ENCODE results near the gene RCVRN.

The RCVRN gene

DNA sequence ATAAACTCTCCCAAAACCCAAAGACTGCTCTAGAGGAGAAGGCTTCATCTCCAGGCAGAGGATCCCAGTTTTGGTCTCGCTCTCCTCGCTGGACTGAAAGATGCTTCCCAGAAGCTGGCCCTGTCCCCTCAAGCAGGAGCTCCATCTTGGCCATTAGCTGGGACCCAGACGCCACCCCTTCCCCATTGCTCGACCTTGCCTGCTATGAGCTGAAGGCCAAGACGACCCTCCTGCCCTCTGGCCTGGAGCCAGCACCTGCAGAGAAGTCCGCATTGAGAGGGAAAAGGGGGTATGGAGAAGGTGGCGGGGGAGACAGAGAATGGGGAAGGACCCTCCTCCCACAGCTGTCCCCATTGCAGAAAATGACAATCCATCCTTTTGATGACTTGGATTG is 3.6 kb upstream of the RCVRN start:
- Histone ChIP-seq H2AFZ (ENCODE audit: low read depth, low read length, severe bottlenecking) (no peak overlapping the region), H3K27ac (ENCODE audit: low read depth, low read length) (no peak overlapping the region), H3K9me2 (replicated peaks; ENCODE audit: insufficient read depth, low read length) (no peaks in the 10 kb centered on the region), H3K79me2 (ENCODE audit: insufficient read depth, low read length) (no peaks in the 10 kb centered on the region), H3K4me3 (ENCODE audit: insufficient read depth, low read length, poor library complexity, severe bottlenecking) (no peak overlapping the region), H3F3A (ENCODE audit: insufficient read depth) (no peaks in the 10 kb centered on the region), H3K9ac (ENCODE audit: low read length) (no peak overlapping the region), H3K9me3 (ENCODE audit: insufficient read depth, low read length) (no peaks in the 10 kb centered on the region), H4K20me1 (ENCODE audit: low read depth, low read length) (no peaks in the 10 kb centered on the region), H3K27me3 (ENCODE audit: low read length) (no peaks in the 10 kb centered on the region), H3K36me3 (ENCODE audit: low read length) (no peaks in the 10 kb centered on the region), H3K4me2 (ENCODE audit: low read depth, low read length, poor library complexity, severe bottlenecking) (no peak overlapping the region)
- TF ChIP-seq EZH2phosphoT487 (conservative IDR thresholded peaks at IDR 0.05; ENCODE audit: low read length): no peak
- TF ChIP-seq, protein P1, sequence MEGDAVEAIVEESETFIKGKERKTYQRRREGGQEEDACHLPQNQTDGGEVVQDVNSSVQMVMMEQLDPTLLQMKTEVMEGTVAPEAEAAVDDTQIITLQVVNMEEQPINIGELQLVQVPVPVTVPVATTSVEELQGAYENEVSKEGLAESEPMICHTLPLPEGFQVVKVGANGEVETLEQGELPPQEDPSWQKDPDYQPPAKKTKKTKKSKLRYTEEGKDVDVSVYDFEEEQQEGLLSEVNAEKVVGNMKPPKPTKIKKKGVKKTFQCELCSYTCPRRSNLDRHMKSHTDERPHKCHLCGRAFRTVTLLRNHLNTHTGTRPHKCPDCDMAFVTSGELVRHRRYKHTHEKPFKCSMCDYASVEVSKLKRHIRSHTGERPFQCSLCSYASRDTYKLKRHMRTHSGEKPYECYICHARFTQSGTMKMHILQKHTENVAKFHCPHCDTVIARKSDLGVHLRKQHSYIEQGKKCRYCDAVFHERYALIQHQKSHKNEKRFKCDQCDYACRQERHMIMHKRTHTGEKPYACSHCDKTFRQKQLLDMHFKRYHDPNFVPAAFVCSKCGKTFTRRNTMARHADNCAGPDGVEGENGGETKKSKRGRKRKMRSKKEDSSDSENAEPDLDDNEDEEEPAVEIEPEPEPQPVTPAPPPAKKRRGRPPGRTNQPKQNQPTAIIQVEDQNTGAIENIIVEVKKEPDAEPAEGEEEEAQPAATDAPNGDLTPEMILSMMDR (IDR thresholded peaks at IDR 0.05; ENCODE audit: insufficient read depth, low read length, poor library complexity, severe bottlenecking): no peak

DNA sequence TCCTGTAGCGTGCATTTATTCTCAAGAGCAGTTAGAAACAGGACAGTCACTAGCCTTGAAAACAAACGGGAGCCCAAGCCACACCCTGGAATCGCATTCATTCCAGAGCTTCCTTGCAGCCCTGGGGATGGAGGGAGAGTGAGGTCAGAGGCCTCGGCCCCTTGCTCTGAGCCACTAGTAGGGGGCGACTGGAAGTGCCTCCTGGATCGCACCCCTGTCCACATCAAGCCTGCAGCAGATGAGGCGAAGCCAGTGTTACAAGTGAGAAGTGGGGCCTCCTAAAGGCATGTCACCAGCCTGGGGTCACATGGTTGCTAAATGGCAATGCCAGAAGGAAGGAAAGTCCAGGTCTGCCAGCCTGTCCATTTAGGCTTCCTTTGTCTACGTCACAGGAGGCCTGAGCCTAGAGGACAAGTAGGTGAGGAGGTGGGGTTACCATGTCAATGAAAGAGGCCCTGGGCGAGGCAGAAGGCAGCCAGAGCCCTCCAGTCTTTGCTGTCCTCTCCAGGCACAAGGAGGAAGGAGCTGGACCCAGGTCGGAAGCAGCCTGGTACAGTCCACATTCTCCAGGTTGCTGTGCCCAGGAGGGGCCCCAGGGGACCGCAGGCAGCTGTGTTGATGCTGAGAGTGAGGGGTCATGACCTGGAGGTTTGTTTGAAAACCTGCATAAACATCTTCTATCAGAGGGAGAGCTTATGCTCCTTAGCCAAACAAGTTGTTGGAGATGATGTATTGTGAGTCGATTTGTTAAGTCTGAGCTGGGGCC is 3.0 kb upstream of the RCVRN start:
- no peak overlapping the region for H3K27ac ChIP-seq (ENCODE audit: low read depth, low read length)
- no peak overlapping the region for H3K4me2 ChIP-seq (ENCODE audit: low read depth, low read length, poor library complexity, severe bottlenecking)
- no peaks in the 10 kb centered on the region for H3F3A ChIP-seq (ENCODE audit: insufficient read depth)
- H3K36me3 ChIP-seq (ENCODE audit: low read length): no peaks in the 10 kb centered on the region
- no peaks in the 10 kb centered on the region for H3K9me3 ChIP-seq (ENCODE audit: insufficient read depth, low read length)
- no peaks in the 10 kb centered on the region for H4K20me1 ChIP-seq (ENCODE audit: low read depth, low read length)
- no peak for TF ChIP-seq EZH2phosphoT487 (conservative IDR thresholded peaks at IDR 0.05; ENCODE audit: low read length)
- TF ChIP-seq, protein P1 (IDR thresholded peaks at IDR 0.05; ENCODE audit: insufficient read depth, low read length, poor library complexity, severe bottlenecking): no peak
- H2AFZ ChIP-seq (ENCODE audit: low read depth, low read length, severe bottlenecking): no peak overlapping the region
- H3K4me3 ChIP-seq (ENCODE audit: insufficient read depth, low read length, poor library complexity, severe bottlenecking): no peak overlapping the region
- no peaks in the 10 kb centered on the region for H3K27me3 ChIP-seq (ENCODE audit: low read length)
- H3K9ac ChIP-seq (ENCODE audit: low read length): no peak overlapping the region
- no peaks in the 10 kb centered on the region for H3K79me2 ChIP-seq (ENCODE audit: insufficient read depth, low read length)
- H3K9me2 ChIP-seq (replicated peaks; ENCODE audit: insufficient read depth, low read length): no peaks in the 10 kb centered on the region

DNA sequence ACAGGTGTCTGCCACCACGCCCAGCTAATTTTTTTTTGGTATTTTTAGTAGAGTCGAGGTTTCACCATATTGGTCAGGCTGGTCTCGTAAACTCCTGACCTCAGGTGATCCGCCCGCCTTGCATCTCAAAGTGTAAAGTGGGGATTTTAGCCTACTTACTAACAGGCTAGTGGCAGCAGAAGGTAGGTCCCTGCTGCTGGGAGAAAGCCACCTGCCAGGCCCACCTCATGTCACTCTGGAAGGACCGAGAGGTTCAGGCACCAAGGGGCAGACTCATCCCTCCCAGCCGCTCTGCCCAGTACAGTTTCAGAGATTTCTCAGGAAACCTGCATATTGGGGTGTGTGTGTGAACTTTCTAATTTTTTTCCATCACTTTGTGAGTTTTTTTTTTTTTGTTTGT is 2.1 kb upstream of the RCVRN start:
- H3K4me3 ChIP-seq (ENCODE audit: insufficient read depth, low read length, poor library complexity, severe bottlenecking): no peak overlapping the region
- H3K27me3 ChIP-seq (ENCODE audit: low read length): no peaks in the 10 kb centered on the region
- H3K9ac ChIP-seq (ENCODE audit: low read length): no peak overlapping the region
- no peaks in the 10 kb centered on the region for H3K36me3 ChIP-seq (ENCODE audit: low read length)
- H3K4me2 ChIP-seq (ENCODE audit: low read depth, low read length, poor library complexity, severe bottlenecking): no peak overlapping the region
- no peaks in the 10 kb centered on the region for H3K79me2 ChIP-seq (ENCODE audit: insufficient read depth, low read length)
- H3F3A ChIP-seq (ENCODE audit: insufficient read depth): no peaks in the 10 kb centered on the region
- no peak overlapping the region for H3K27ac ChIP-seq (ENCODE audit: low read depth, low read length)
- no peaks in the 10 kb centered on the region for H4K20me1 ChIP-seq (ENCODE audit: low read depth, low read length)
- TF ChIP-seq EZH2phosphoT487 (conservative IDR thresholded peaks at IDR 0.05; ENCODE audit: low read length): no peak
- TF ChIP-seq, protein P1 (IDR thresholded peaks at IDR 0.05; ENCODE audit: insufficient read depth, low read length, poor library complexity, severe bottlenecking): no peak
- no peaks in the 10 kb centered on the region for H3K9me3 ChIP-seq (ENCODE audit: insufficient read depth, low read length)
- no peaks in the 10 kb centered on the region for H3K9me2 ChIP-seq (replicated peaks; ENCODE audit: insufficient read depth, low read length)
- no peak overlapping the region for H2AFZ ChIP-seq (ENCODE audit: low read depth, low read length, severe bottlenecking)
